Measurements from ENCODE around the gene PYGB. TPM values are rescaled to one million over a fixed set of nuclear protein-coding genes. Genes with fewer than 3 reads are reported as not detected.

Gene PYGB
- total RNA-seq, 4 donors from 2014 or later, result 71.6 to 119 (median 78.6) TPM

GRCh38 chr20:25294459-25295385 lies 46.8 kb downstream of the PYGB start:
- H3K4me1 ChIP-seq, result peaks cover 0 to 41% (median 23%) of the 10 kb centered on the region in 4 donors
- DNase-seq (ENCODE audit: low spot score in 2 of 2), result no peak
- no peaks in the 10 kb centered on the region for H3K9me3 ChIP-seq
- no peak overlapping the region for H3K4me3 ChIP-seq
- peaks cover 0 to 72% (median 14%) of the 10 kb centered on the region in 3 donors for H3K36me3 ChIP-seq
- TF ChIP-seq POLR2A (IDR thresholded peaks at IDR 0.05) (no peak), CTCF (IDR thresholded peaks at IDR 0.05) (peak; percentile 50 to 80 (median 78))
- H3K27me3 ChIP-seq, result no peaks in the 10 kb centered on the region
- 41 to 54% methylated on average over 19 to 21 of the region's 22 CpGs for WGBS, 2 donors
- peak overlapping the region; percentile 5 to 81 (median 58) for H3K27ac ChIP-seq

- Histone ChIP-seq H3K4me3 (no peak overlapping the region), H3K27ac (peak overlapping the region; percentile 5 to 81 (median 58)), H3K9me3 (no peaks in the 10 kb centered on the region), H3K27me3 (no peaks in the 10 kb centered on the region), H3K4me1 (peaks cover 0 to 43% (median 23%) of the 10 kb centered on the region in 4 donors), H3K36me3 (peaks cover 0 to 72% (median 13%) of the 10 kb centered on the region in 3 donors)
- no peak for DNase-seq (ENCODE audit: low spot score in 2 of 2)
- 42 to 48% methylated on average over 10 of the region's 10 CpGs for WGBS, 2 donors
- TF ChIP-seq EP300 (IDR thresholded peaks at IDR 0.05), result no peak
- TF ChIP-seq POLR2A (IDR thresholded peaks at IDR 0.05), result no peak
- no peak for TF ChIP-seq CTCF (IDR thresholded peaks at IDR 0.05)
Observed at GRCh38 chr20:25295386-25296093, 47.7 kb downstream of the PYGB start.

- Histone ChIP-seq H3K27ac (peak overlapping the region; percentile 5 to 81 (median 58)), H3K4me3 (no peak overlapping the region), H3K36me3 (peaks cover 0 to 70% (median 5%) of the 10 kb centered on the region in 3 donors), H3K4me1 (peaks cover 0 to 43% (median 23%) of the 10 kb centered on the region in 4 donors), H3K27me3 (no peaks in the 10 kb centered on the region), H3K9me3 (no peaks in the 10 kb centered on the region)
- no peak for DNase-seq (ENCODE audit: low spot score in 2 of 2)
- TF ChIP-seq CTCF (IDR thresholded peaks at IDR 0.05) (peak in 2 of 5 experiments; percentile 28 to 45), EP300 (IDR thresholded peaks at IDR 0.05) (no peak)
- WGBS, 2 donors, result 66 to 71% methylated on average over 24 of the region's 24 CpGs
Observed at GRCh38 chr20:25296094-25297093, 48.5 kb downstream of the PYGB start.

GRCh38 chr20:25297141-25297905 lies 49.4 kb downstream of the PYGB start:
- no peak for DNase-seq (ENCODE audit: low spot score in 2 of 2)
- Histone ChIP-seq H3K4me3 (no peak overlapping the region), H3K9me3 (no peaks in the 10 kb centered on the region), H3K36me3 (peaks cover 0 to 70% (median 0%) of the 10 kb centered on the region in 3 donors), H3K4me1 (peaks cover 0 to 43% (median 23%) of the 10 kb centered on the region in 4 donors), H3K27ac (peak overlapping the region in 3 of 4 donors; percentile 57 to 81 (median 59)), H3K27me3 (no peaks in the 10 kb centered on the region)
- TF ChIP-seq EP300 (IDR thresholded peaks at IDR 0.05), result no peak
- TF ChIP-seq POLR2A (IDR thresholded peaks at IDR 0.05), result no peak
- no peak for TF ChIP-seq CTCF (IDR thresholded peaks at IDR 0.05)
- WGBS, 2 donors, result 68 to 76% methylated on average over 10 of the region's 10 CpGs

Measured in tibial nerve (tissue), 4 donors.